ENCODE results near the gene TLL1.

DNA sequence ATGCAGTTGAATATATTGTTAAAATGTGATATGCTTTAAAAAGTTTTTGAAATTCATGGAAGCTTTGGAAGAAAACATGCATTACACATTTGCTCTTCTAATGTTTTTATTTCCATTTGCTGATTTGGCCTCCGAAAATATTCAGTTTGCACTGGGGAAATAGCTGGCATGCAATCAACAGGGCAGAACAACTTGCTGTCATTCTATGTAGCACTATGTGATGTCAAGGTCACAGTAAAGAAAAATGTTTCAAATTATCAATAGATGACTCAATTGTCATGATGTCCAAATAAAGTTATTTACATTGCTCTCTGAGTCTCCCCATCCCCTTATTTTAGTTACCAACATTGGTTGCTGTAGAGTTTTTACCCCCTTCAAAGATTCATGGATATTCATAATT, 119.2 kb downstream of the TLL1 start:
- TF ChIP-seq EZH2 (IDR thresholded peaks at IDR 0.05) (no peak), POLR2AphosphoS5 (IDR thresholded peaks at IDR 0.05; ENCODE audit: borderline replicate concordance, low read depth, low read length) (no peak), FOXP2 (optimal IDR thresholded peaks at IDR 0.05; ENCODE audit: control extremely low read depth, extremely low read length, insufficient read depth) (no peak)
